ENCODE data around the gene BPIFB1.
A peak's percentile ranks its signal among the peaks of the same experiment; 100 is the strongest.

Gene BPIFB1

GRCh38 chr20:33275215-33275614 is 7.8 kb upstream of the BPIFB1 start:
- no peaks in the 10 kb centered on the region for H3K27me3 ChIP-seq (ENCODE audit: control insufficient read depth, insufficient read depth, low read length)

GRCh38 chr20:33275871-33276270 is 7.1 kb upstream of the BPIFB1 start:
- Histone ChIP-seq H3K4me1 (peaks cover 51% of the 10 kb centered on the region), H3K4me3 (ENCODE audit: low read depth, low read length) (no peak overlapping the region), H3K9ac (no peak overlapping the region), H2AFZ (peak overlapping the region; percentile 61), H3K79me2 (no peaks in the 10 kb centered on the region), H3K27ac (no peak overlapping the region), H3K27me3 (ENCODE audit: control insufficient read depth, insufficient read depth, low read length) (no peaks in the 10 kb centered on the region), H3K36me3 (ENCODE audit: control insufficient read depth, insufficient read depth, low read length) (no peaks in the 10 kb centered on the region), H3K4me2 (ENCODE audit: low read length) (no peak overlapping the region), H3K9me3 (ENCODE audit: control insufficient read depth, low read length) (no peaks in the 10 kb centered on the region)
- TF ChIP-seq CTCF (IDR thresholded peaks at IDR 0.05), result no peak

More at GRCh38 chr20:33275215-33275614, 7.8 kb upstream of the BPIFB1 start:
- peaks cover 46% of the 10 kb centered on the region for H3K4me1 ChIP-seq
- H2AFZ ChIP-seq, result no peak overlapping the region
- H3K79me2 ChIP-seq, result no peaks in the 10 kb centered on the region
- H3K27ac ChIP-seq, result no peak overlapping the region
- no peaks in the 10 kb centered on the region for H3K9me3 ChIP-seq (ENCODE audit: control insufficient read depth, low read length)
- no peak overlapping the region for H3K9ac ChIP-seq
- no peak overlapping the region for H3K4me3 ChIP-seq (ENCODE audit: low read depth, low read length)
- no peak for TF ChIP-seq CTCF (IDR thresholded peaks at IDR 0.05)
- H3K4me2 ChIP-seq (ENCODE audit: low read length), result no peak overlapping the region
- H3K36me3 ChIP-seq (ENCODE audit: control insufficient read depth, insufficient read depth, low read length), result no peaks in the 10 kb centered on the region

GRCh38 chr20:33276303-33277113 is 6.5 kb upstream of the BPIFB1 start:
- Histone ChIP-seq H3K4me2 (ENCODE audit: low read length) (no peak overlapping the region), H3K79me2 (no peaks in the 10 kb centered on the region), H3K27me3 (ENCODE audit: control insufficient read depth, insufficient read depth, low read length) (no peaks in the 10 kb centered on the region), H3K4me3 (ENCODE audit: low read depth, low read length) (no peak overlapping the region), H3K36me3 (ENCODE audit: control insufficient read depth, insufficient read depth, low read length) (no peaks in the 10 kb centered on the region), H3K27ac (no peak overlapping the region), H3K4me1 (peaks cover 51% of the 10 kb centered on the region), H2AFZ (peak overlapping the region; percentile 61), H3K9ac (no peak overlapping the region), H3K9me3 (ENCODE audit: control insufficient read depth, low read length) (no peaks in the 10 kb centered on the region)
- TF ChIP-seq CTCF (IDR thresholded peaks at IDR 0.05), result no peak

GRCh38 chr20:33277471-33278441 is 5.3 kb upstream of the BPIFB1 start:
- Histone ChIP-seq H2AFZ (peak overlapping the region; percentile 87), H3K4me1 (peaks cover 51% of the 10 kb centered on the region), H3K27me3 (ENCODE audit: control insufficient read depth, insufficient read depth, low read length) (no peaks in the 10 kb centered on the region), H3K4me2 (ENCODE audit: low read length) (peak overlapping the region; percentile 10), H3K4me3 (ENCODE audit: low read depth, low read length) (no peak overlapping the region), H3K9me3 (ENCODE audit: control insufficient read depth, low read length) (no peaks in the 10 kb centered on the region), H3K27ac (peak overlapping the region; percentile 96), H3K79me2 (no peaks in the 10 kb centered on the region), H3K36me3 (ENCODE audit: control insufficient read depth, insufficient read depth, low read length) (no peaks in the 10 kb centered on the region), H3K9ac (no peak overlapping the region)
- TF ChIP-seq CTCF (IDR thresholded peaks at IDR 0.05), result no peak
